Left ventricle myocardium inferior (tissue), 1 donor: Measurements from ENCODE around the gene SMIM3. TPM values are rescaled to one million over a fixed set of nuclear protein-coding genes. Genes with fewer than 3 reads are reported as not detected.

Source experiments
- DNase-seq: peaks from one replicate; pipeline ENCODE4 v3.0.0-alpha.2; 2020
- H3K27ac ChIP-seq: fragments of 200-600 bp; replicated peaks from 2 replicates; pipeline ENCODE4 v1.8.0; 2021
- H3K27me3 ChIP-seq: fragments of 200-600 bp; 2 replicates; pipeline ENCODE4 v1.8.0; 2021; ENCODE audit warnings: low read depth
- H3K36me3 ChIP-seq: fragments of 200-600 bp; 2 replicates; pipeline ENCODE4 v1.8.0; 2021
- H3K4me1 ChIP-seq: fragments of 200-600 bp; 2 replicates; pipeline ENCODE4 v1.8.0; 2021
- H3K4me3 ChIP-seq: fragments of 200-600 bp; 2 replicates; pipeline ENCODE4 v1.8.0; 2021; ENCODE audit warnings: mild to moderate bottlenecking, moderate library complexity
- H3K9me3 ChIP-seq: fragments of 200-600 bp; replicated peaks from 2 replicates; pipeline ENCODE4 v1.8.0; 2021
- CTCF ChIP-seq: fragments of 200-600 bp; IDR thresholded peaks from 2 replicates; pipeline ENCODE4 v1.8.0; 2021; ENCODE audit warnings: antibody characterized with exemption, mild to moderate bottlenecking, borderline replicate concordance
- intact Hi-C: fragments of 100-400 bp; cut with micrococcal nuclease; formaldehyde crosslinking; loops from one replicate; pipeline ENCODE4 v1.11.0; 2022
- total RNA-seq: library from RNA; stranded (reverse); fragmentation: NEBNext Ultra II Directional; extraction: Animal tissue kit (Norgen Biotek cat#: 25700); gene quantifications from one replicate; pipeline ENCODE4 v1.2.1, GENCODE V29; 2021
- donor health status: DM: no; HTN: yes; CAD: no; lungs with severe emphysema.

SMIM3 gene
- total RNA-seq, 1 donor from 2014 or later: 15.7 TPM

- no peak overlapping the region for H3K27ac ChIP-seq
- DNase-seq: no peak
- no peaks in the 10 kb centered on the region for H3K9me3 ChIP-seq
- peaks cover 77% of the 10 kb centered on the region for H3K4me1 ChIP-seq
- intact Hi-C loops: no loop called here
- H3K27me3 ChIP-seq: no peaks in the 10 kb centered on the region
- no peak for TF ChIP-seq CTCF
- no peak overlapping the region for H3K4me3 ChIP-seq
- peaks cover 67% of the 10 kb centered on the region for H3K36me3 ChIP-seq
These were observed 24.7 kb upstream of the SMIM3 start for GRCh38 chr5:150753863-150754262.

GRCh38 chr5:150757087-150757649 is 21.4 kb upstream of the SMIM3 start:
- intact Hi-C loops: no loop called here
- no peak for DNase-seq
- Histone ChIP-seq H3K4me3 (peak overlapping the region; percentile 86), H3K4me1 (peaks cover 54% of the 10 kb centered on the region), H3K27me3 (no peaks in the 10 kb centered on the region), H3K27ac (peak overlapping the region; percentile 96), H3K36me3 (peaks cover 43% of the 10 kb centered on the region), H3K9me3 (no peaks in the 10 kb centered on the region)
- no peak for TF ChIP-seq CTCF

- peak overlapping the region; percentile 86 for H3K4me3 ChIP-seq
- DNase-seq: no peak
- peaks cover 50% of the 10 kb centered on the region for H3K4me1 ChIP-seq
- H3K36me3 ChIP-seq: peaks cover 33% of the 10 kb centered on the region
- H3K27me3 ChIP-seq: no peaks in the 10 kb centered on the region
- intact Hi-C loops: no loop called here
- no peaks in the 10 kb centered on the region for H3K9me3 ChIP-seq
- H3K27ac ChIP-seq: peak overlapping the region; percentile 96
- TF ChIP-seq CTCF: no peak
These were observed 20.4 kb upstream of the SMIM3 start for GRCh38 chr5:150758203-150758530.

- Histone ChIP-seq H3K4me1 (peaks cover 54% of the 10 kb centered on the region), H3K9me3 (no peaks in the 10 kb centered on the region), H3K27me3 (no peaks in the 10 kb centered on the region), H3K4me3 (peak within 1 kb of the TSS; percentile 86), H3K36me3 (peaks cover 27% of the 10 kb centered on the region), H3K27ac (peak within 1 kb of the TSS; percentile 96)
- peak; percentile 97 for DNase-seq
- no peak for TF ChIP-seq CTCF
- intact Hi-C loops: no loop called here
These were observed 19.8 kb upstream of the SMIM3 start, which contains the start of gene DCTN4 for GRCh38 chr5:150758531-150759333. Gene DCTN4, minus strand, starts transcription at chr5:150759017. Its CDS starts 24 bp downstream, at chr5:150758993.

GRCh38 chr5:150759334-150759583 is 19.3 kb upstream of the SMIM3 start:
- Histone ChIP-seq H3K27me3 (no peaks in the 10 kb centered on the region), H3K4me1 (peaks cover 51% of the 10 kb centered on the region), H3K36me3 (peaks cover 22% of the 10 kb centered on the region), H3K27ac (peak overlapping the region; percentile 96), H3K9me3 (no peaks in the 10 kb centered on the region), H3K4me3 (peak overlapping the region; percentile 86)
- intact Hi-C loops: no loop called here
- no peak for TF ChIP-seq CTCF
- DNase-seq: no peak
